Activated B cell treated with CpG ODN at 0.5 μM for 24 hours (primary cell): ENCODE measurements around the gene TM9SF4. TPM values are rescaled to one million over a fixed set of nuclear protein-coding genes. Genes with fewer than 3 reads are reported as not detected.

ENCODE experiments used
- ATAC-seq: fragments of 200-7000 bp; cut with Tn5 transposase; one replicate; pipeline ENCODE4 v1.10.0; 2021; ENCODE audit warnings: low read depth, mild to moderate bottlenecking, moderate library complexity
- CTCF ChIA-PET: fragments of 350-600 bp; sonication (Branson Sonifier 250); formaldehyde crosslinking; loops from one replicate; lab custom pipeline; 2021; ENCODE audit warnings: antibody characterized with exemption; lab: Charles Lee
- POLR2A ChIA-PET: fragments of 350-600 bp; sonication (Branson Sonifier 250); formaldehyde crosslinking; loops from one replicate; lab custom pipeline; 2021; ENCODE audit warnings: antibody characterized with exemption; lab: Charles Lee
- DNase-seq: peaks from one replicate; pipeline ENCODE4 v3.0.0; 2022
- H3K27ac Mint-ChIP-seq: one replicate; pipeline ENCODE4 v1.8.0; 2020; ENCODE audit warnings: mixed read lengths
- H3K27me3 Mint-ChIP-seq: one replicate; pipeline ENCODE4 v1.8.0; 2021; ENCODE audit warnings: mixed read lengths
- H3K36me3 Mint-ChIP-seq: one replicate; pipeline ENCODE4 v1.8.0; 2021; ENCODE audit warnings: low read depth, mixed read lengths
- H3K4me1 Mint-ChIP-seq: one replicate; pipeline ENCODE4 v1.8.0; 2021; ENCODE audit warnings: mixed read lengths
- H3K4me3 Mint-ChIP-seq: one replicate; pipeline ENCODE4 v1.8.0; 2020; ENCODE audit warnings: mild to moderate bottlenecking, mixed read lengths
- H3K9me3 Mint-ChIP-seq: one replicate; pipeline ENCODE4 v1.8.0; 2020; ENCODE audit warnings: mixed read lengths
- intact Hi-C: fragments of 100-400 bp; cut with micrococcal nuclease; formaldehyde crosslinking; loops from one replicate; pipeline ENCODE4 v1.15.1; 2024
- total RNA-seq: library from RNA; stranded (reverse); gene quantifications from 2 replicates; pipeline ENCODE4 v1.2.3, GENCODE V29; 2022
- TF ChIP-seq, protein P1 (sequence below): fragments of 200-600 bp; IDR thresholded peaks from one replicate; pipeline ENCODE4 v1.8.0; 2022; ENCODE audit warnings: antibody characterized with exemption, mild to moderate bottlenecking

Gene TM9SF4
- total RNA-seq, 1 donor from 2014 or later, result 48.1 TPM

DNA sequence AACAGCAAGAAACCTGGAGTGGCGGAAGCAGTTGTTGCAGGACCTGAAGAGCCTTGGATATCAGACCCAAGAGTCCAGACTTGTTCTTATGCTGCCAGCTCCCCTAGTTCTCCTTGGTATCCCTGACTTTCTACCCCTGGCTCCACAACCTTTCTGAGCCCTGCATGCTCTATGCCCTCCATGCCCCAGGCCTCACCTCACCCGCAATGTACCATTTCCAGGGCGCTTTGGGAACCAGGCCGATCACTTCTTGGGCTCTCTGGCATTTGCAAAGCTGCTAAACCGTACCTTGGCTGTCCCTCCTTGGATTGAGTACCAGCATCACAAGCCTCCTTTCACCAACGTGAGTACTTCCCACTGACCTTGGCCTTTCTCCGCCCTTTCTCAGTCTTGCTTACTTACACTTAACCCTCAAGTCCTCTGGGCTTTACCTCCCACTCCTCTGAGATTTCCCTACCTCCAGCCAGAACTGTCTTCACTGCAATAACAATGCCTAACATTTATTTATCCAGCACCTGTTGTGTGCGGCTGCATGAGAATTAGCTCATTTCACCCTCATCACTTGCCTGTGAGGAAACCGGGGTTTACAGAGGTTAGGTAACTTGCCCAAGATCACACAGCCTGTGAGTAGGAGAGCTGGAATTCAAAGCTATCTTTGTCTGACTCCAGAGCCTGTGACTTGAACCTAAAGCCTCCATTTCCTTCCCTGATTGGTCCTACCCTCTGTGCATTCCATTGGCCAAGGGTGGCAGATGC, 100.5 kb downstream of the TM9SF4 start:
- Mint-ChIP-seq H3K4me3 (peak overlapping the region; percentile 17), H3K27ac (no peak overlapping the region), H3K27me3 (no peaks in the 10 kb centered on the region), H3K9me3 (no peaks in the 10 kb centered on the region), H3K4me1 (peaks cover 42% of the 10 kb centered on the region), H3K36me3 (peaks cover 42% of the 10 kb centered on the region)
- ATAC-seq, result no peak
- ChIA-PET POLR2A (no interaction called here), CTCF (no interaction called here)
- DNase-seq, result no peak
- intact Hi-C loops, result loop anchor here (5.0 to 10.0 kb wide), 5 partner anchors 158 to 762 kb away; partner anchors contain the start of genes HCK and PDRG1
- TF ChIP-seq, protein P1, sequence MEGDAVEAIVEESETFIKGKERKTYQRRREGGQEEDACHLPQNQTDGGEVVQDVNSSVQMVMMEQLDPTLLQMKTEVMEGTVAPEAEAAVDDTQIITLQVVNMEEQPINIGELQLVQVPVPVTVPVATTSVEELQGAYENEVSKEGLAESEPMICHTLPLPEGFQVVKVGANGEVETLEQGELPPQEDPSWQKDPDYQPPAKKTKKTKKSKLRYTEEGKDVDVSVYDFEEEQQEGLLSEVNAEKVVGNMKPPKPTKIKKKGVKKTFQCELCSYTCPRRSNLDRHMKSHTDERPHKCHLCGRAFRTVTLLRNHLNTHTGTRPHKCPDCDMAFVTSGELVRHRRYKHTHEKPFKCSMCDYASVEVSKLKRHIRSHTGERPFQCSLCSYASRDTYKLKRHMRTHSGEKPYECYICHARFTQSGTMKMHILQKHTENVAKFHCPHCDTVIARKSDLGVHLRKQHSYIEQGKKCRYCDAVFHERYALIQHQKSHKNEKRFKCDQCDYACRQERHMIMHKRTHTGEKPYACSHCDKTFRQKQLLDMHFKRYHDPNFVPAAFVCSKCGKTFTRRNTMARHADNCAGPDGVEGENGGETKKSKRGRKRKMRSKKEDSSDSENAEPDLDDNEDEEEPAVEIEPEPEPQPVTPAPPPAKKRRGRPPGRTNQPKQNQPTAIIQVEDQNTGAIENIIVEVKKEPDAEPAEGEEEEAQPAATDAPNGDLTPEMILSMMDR, result no peak

DNA sequence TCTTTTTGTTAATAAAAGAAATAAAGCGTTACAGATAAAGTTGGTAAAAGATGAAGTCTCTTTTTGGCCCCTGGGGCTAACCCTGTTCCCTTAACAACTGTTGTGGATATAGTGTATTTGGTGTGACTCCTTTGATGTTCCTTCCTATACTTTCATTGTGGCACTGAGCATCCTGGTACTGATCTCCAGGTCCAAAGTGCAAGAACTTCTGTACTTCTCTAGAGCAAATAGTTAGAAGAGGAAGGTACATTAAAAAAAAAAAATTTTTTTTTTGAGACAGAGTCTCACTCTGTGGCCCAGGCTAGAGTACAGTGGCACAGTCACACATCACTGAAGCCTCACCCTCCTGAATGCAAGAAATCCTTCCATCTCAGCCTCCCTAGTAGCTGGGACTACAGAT, 104.4 kb downstream of the TM9SF4 start:
- DNase-seq (no peak), ATAC-seq (no peak)
- Mint-ChIP-seq H3K9me3 (no peaks in the 10 kb centered on the region), H3K27me3 (no peaks in the 10 kb centered on the region), H3K4me1 (peaks cover 12% of the 10 kb centered on the region), H3K27ac (no peak overlapping the region), H3K4me3 (no peak overlapping the region), H3K36me3 (peaks cover 65% of the 10 kb centered on the region)
- TF ChIP-seq, protein P1, result no peak
- CTCF ChIA-PET, result no interaction called here
- intact Hi-C loops, result no loop called here
- POLR2A ChIA-PET, result no interaction called here

DNA sequence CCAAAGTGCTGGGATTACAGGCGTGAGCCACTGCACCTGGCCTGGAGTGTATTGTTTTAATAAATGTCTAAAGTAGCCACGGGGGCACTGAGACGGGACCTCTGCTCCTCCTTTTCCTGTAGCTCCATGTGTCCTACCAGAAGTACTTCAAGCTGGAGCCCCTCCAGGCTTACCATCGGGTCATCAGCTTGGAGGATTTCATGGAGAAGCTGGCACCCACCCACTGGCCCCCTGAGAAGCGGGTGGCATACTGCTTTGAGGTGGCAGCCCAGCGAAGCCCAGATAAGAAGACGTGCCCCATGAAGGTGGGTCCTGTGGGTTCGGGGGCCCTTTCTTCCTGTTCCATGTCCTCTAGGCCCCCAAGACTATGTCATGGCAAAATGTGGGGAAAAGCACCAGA, 105.6 kb downstream of the TM9SF4 start:
- H3K27me3 Mint-ChIP-seq, result no peaks in the 10 kb centered on the region
- peaks cover 75% of the 10 kb centered on the region for H3K36me3 Mint-ChIP-seq
- no peak overlapping the region for H3K27ac Mint-ChIP-seq
- intact Hi-C loops, result no loop called here
- no peak for DNase-seq
- H3K9me3 Mint-ChIP-seq, result no peaks in the 10 kb centered on the region
- CTCF ChIA-PET, result no interaction called here
- TF ChIP-seq, protein P1, result no peak
- peaks cover under 1% of the 10 kb centered on the region for H3K4me1 Mint-ChIP-seq
- ATAC-seq, result no peak
- no peak overlapping the region for H3K4me3 Mint-ChIP-seq
- POLR2A ChIA-PET, result no interaction called here

DNA sequence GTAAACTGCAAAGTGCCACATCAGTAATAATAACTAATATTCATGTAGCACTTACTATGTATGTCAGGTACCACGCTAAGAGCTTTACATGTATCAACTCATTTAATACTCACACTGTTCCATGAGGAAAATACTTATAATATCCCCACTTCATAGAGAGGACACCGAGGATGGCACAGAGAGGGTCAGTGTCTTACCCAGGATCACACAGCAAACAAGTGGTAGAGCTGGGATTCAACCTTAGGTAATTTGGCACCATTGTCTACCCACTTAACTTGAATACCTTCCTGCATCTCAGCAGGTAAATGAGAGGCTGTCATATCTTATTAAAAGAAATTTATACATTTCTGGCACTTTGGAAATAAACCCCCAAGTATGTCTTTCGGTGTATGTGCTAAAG, 106.2 kb downstream of the TM9SF4 start:
- Mint-ChIP-seq H3K27ac (no peak overlapping the region), H3K4me3 (no peak overlapping the region), H3K4me1 (no peaks in the 10 kb centered on the region), H3K36me3 (peaks cover 74% of the 10 kb centered on the region), H3K27me3 (no peaks in the 10 kb centered on the region), H3K9me3 (no peaks in the 10 kb centered on the region)
- TF ChIP-seq, protein P1, result no peak
- intact Hi-C loops, result no loop called here
- POLR2A ChIA-PET, result no interaction called here
- CTCF ChIA-PET, result no interaction called here
- ATAC-seq, result no peak
- DNase-seq, result no peak

DNA sequence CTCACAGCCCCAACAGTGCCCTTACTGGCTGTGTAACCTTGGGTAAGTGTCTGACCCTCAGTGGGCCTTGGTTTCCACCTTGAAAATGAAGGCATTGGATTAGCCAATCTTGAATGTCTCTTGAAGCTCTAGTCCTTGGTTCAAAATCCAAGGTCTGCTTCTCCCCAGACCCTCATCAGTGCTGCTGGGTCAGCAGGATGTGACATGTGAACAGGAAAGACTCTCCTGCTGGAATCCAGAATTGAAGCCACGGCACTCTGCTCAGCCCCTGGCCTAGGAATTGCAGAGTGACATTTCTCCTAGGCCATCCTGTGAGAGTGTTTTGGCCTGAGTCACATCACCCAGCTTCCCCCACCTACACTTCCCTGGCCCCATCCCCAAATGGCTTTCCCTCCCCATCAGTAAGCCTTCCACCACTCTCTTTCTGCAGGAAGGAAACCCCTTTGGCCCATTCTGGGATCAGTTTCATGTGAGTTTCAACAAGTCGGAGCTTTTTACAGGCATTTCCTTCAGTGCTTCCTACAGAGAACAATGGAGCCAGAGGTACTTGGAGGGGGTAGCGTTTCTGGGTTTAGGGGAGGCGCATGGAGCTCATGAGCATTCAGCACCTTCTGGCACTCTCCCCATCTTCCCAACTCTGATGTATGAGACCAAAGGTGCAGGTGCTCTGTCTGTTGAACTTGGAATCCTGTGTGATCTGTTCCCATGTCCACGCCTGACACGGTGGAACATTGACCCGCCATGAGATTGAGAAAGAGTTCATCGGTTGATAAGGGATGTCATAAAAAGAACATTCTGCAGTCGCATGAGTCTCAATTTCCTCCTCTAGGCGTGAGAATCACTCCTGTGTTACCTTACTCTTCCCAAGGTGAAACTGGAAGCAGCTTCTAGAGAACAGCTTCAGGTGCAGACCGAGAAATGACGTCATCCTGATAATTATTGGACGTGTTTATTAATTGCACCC, 106.9 kb downstream of the TM9SF4 start:
- Mint-ChIP-seq H3K36me3 (peaks cover 77% of the 10 kb centered on the region), H3K4me3 (no peak overlapping the region)
- CTCF ChIA-PET, result no interaction called here

More for the DNA sequence above, 106.9 kb downstream of the TM9SF4 start:
- H3K27ac Mint-ChIP-seq, result no peak overlapping the region
- H3K27me3 Mint-ChIP-seq, result no peaks in the 10 kb centered on the region
- ATAC-seq (no peak), DNase-seq (no peak)
- intact Hi-C loops, result no loop called here
- TF ChIP-seq, protein P1, result no peak
- POLR2A ChIA-PET, result no interaction called here
- H3K4me1 Mint-ChIP-seq, result no peaks in the 10 kb centered on the region
- H3K9me3 Mint-ChIP-seq, result no peaks in the 10 kb centered on the region
